ENCODE results near the gene MGMT. TPM values are rescaled to one million over a fixed set of nuclear protein-coding genes. Genes with fewer than 3 reads are reported as not detected.

The MGMT gene
- total and polyA plus RNA-seq, 4 donors, result 9.9 to 39.6 (median 23.2) TPM

DNA sequence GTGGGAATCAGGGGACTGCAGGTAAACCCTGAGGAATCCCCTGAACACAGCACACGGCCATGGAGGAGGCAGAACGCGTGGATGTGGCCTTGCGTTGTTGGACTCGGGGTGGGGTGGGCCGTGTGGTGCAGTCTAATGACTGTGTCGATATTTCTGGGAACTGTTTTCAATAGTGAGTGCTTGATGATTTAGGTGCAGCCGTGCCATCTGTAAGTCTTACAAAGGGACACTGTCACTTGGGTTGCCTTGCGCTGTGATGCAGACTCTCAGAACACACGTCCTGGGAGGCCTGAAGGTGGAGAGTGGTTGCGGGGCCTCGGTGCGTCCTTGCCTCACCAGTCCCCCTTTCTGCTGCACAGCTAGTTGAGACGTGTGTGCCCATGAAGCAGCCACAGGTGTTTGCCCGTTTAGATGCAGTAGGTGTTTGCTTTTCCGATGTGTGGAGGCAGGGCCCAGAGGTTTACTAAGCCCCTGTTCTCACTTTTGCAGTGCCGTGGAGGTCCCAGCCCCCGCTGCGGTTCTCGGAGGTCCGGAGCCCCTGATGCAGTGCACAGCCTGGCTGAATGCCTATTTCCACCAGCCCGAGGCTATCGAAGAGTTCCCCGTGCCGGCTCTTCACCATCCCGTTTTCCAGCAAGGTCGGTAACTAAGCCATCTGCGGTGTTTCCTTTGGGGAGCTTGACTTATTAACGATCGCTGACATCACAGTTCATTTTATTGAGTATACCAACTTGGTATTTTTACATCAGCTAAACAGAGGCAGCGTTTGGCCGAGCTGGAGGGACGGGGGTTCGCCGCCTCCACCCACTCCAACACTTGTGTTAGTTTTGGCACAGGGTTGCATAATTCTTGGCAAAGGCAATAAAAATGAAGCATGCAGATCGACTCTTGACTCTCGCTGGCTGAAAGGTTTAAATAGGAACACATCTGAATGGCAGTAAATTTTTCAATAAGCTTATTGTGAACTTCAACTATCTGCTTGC is 240.7 kb downstream of the MGMT start:
- DNase-seq (peak; percentile 47 to 71 (median 71)), ATAC-seq (ENCODE audit: insufficient read depth, low FRiP score) (no peak)
- Histone ChIP-seq H3K9me3 (ENCODE audit: control insufficient read depth in 4 of 4, insufficient read depth in 3 of 4, low read length in 3 of 4) (no peaks in the 10 kb centered on the region), H3K27ac (ENCODE audit: low read depth in 1 of 2, low read length in 1 of 2) (no peak overlapping the region), H3K4me3 (no peak overlapping the region), H3K27me3 (ENCODE audit: control insufficient read depth in 3 of 3, insufficient read depth in 3 of 3, low read length in 2 of 3) (no peaks in the 10 kb centered on the region), H3K36me3 (ENCODE audit: control insufficient read depth in 4 of 4, insufficient read depth in 4 of 4, low read length in 4 of 4) (peaks cover 0 to 5% (median 4%) of the 10 kb centered on the region in 4 donors), H3K9ac (ENCODE audit: insufficient read depth in 1 of 2, low read length in 2 of 2) (no peak overlapping the region), H3K4me1 (ENCODE audit: control insufficient read depth in 5 of 5, insufficient read depth in 5 of 5, low read length in 5 of 5) (peaks cover 0 to 13% (median 0%) of the 10 kb centered on the region in 5 donors)
- 75 to 87% methylated on average over 37 of the region's 37 CpGs for WGBS, 2 donors
- TF ChIP-seq, protein P1, sequence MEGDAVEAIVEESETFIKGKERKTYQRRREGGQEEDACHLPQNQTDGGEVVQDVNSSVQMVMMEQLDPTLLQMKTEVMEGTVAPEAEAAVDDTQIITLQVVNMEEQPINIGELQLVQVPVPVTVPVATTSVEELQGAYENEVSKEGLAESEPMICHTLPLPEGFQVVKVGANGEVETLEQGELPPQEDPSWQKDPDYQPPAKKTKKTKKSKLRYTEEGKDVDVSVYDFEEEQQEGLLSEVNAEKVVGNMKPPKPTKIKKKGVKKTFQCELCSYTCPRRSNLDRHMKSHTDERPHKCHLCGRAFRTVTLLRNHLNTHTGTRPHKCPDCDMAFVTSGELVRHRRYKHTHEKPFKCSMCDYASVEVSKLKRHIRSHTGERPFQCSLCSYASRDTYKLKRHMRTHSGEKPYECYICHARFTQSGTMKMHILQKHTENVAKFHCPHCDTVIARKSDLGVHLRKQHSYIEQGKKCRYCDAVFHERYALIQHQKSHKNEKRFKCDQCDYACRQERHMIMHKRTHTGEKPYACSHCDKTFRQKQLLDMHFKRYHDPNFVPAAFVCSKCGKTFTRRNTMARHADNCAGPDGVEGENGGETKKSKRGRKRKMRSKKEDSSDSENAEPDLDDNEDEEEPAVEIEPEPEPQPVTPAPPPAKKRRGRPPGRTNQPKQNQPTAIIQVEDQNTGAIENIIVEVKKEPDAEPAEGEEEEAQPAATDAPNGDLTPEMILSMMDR (IDR thresholded peaks at IDR 0.05; ENCODE audit: control extremely low read depth, extremely low read depth), result no peak

DNA sequence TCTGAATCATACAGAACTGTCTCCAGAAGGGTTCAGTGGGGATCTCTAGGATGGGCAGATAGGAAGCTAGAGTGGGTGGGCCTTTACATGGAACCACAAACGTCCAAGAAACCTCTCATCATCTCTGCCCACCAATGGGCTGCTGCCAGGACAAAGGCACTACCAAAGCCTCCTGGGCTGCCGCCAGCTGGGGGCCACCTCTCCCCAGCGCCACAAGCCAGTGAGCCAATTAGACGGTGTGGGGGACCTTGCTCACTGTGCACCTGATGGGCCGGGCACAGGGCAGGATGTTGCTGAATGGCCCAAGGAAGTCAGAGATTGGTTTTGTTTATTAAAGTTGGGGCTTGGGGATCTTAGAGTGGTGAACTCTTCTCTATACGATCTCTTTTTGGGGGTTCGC is 242.1 kb downstream of the MGMT start:
- WGBS, 2 donors, result 90 to 94% methylated on average over 7 of the region's 7 CpGs
- H3K27me3 ChIP-seq (ENCODE audit: control insufficient read depth in 3 of 3, insufficient read depth in 3 of 3, low read length in 2 of 3), result no peaks in the 10 kb centered on the region
- H3K27ac ChIP-seq (ENCODE audit: low read depth in 1 of 2, low read length in 1 of 2), result no peak overlapping the region
- no peak overlapping the region for H3K4me3 ChIP-seq
- no peaks in the 10 kb centered on the region for H3K9me3 ChIP-seq (ENCODE audit: control insufficient read depth in 4 of 4, insufficient read depth in 3 of 4, low read length in 3 of 4)
- H3K36me3 ChIP-seq (ENCODE audit: control insufficient read depth in 4 of 4, insufficient read depth in 4 of 4, low read length in 4 of 4), result peaks cover 0 to 5% (median 4%) of the 10 kb centered on the region in 4 donors
- no peak for DNase-seq
- peaks cover 0 to 13% (median 0%) of the 10 kb centered on the region in 5 donors for H3K4me1 ChIP-seq (ENCODE audit: control insufficient read depth in 5 of 5, insufficient read depth in 5 of 5, low read length in 5 of 5)
- no peak overlapping the region for H3K9ac ChIP-seq (ENCODE audit: insufficient read depth in 1 of 2, low read length in 2 of 2)
- no peak for ATAC-seq (ENCODE audit: insufficient read depth, low FRiP score)
- TF ChIP-seq, protein P1 (IDR thresholded peaks at IDR 0.05; ENCODE audit: control extremely low read depth, extremely low read depth), result no peak

DNA sequence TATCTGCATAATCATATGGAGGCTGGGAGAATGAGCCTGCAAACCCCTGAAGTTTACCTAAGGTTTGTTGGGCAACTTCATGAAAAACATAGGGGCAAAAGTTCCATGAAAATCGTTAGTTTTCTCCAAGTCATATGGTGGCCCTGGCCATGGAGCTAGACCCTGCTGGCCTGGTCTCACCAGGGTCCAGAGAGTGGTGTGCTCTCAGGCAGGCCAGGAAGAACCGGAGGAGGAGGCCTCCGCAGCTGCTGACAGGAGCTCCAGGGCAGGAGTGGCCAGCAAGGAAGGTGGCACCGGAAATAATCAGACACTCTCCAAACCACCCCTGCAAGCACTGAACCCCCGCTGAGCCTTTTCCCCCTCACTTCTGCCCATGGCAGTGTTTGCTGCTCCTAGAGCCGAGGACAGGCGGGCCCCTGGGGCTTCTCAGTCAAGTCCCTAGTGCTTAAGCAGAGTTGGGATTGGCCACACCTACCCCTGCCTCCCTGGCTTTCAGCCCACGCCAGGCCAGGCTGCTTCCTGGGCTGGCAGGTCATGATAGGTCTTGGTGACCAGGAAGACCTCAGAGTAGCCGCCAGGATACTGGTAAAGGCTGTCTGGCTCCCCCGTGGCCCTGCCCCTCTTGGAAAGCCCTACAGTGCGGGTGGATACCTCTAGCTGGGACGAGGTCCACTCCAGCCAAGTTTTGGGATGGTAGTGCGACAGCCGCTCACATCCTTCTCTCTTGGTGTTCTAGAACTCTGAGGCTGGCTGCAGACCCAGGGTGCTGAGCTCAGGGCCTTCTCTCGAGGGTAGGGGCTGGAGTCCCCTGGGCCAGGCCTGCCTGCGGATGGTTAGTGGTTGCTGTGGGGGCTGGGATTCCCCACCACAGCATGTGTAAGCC is 242.8 kb downstream of the MGMT start:
- H3K27me3 ChIP-seq (ENCODE audit: control insufficient read depth in 3 of 3, insufficient read depth in 3 of 3, low read length in 2 of 3), result no peaks in the 10 kb centered on the region
- peaks cover 0 to 5% (median 4%) of the 10 kb centered on the region in 4 donors for H3K36me3 ChIP-seq (ENCODE audit: control insufficient read depth in 4 of 4, insufficient read depth in 4 of 4, low read length in 4 of 4)
- no peaks in the 10 kb centered on the region for H3K9me3 ChIP-seq (ENCODE audit: control insufficient read depth in 4 of 4, insufficient read depth in 3 of 4, low read length in 3 of 4)
- no peak for DNase-seq
- no peak overlapping the region for H3K4me3 ChIP-seq
- no peak overlapping the region for H3K27ac ChIP-seq (ENCODE audit: low read depth in 1 of 2, low read length in 1 of 2)
- H3K9ac ChIP-seq (ENCODE audit: insufficient read depth in 1 of 2, low read length in 2 of 2), result no peak overlapping the region
- H3K4me1 ChIP-seq (ENCODE audit: control insufficient read depth in 5 of 5, insufficient read depth in 5 of 5, low read length in 5 of 5), result peaks cover 0 to 13% (median 0%) of the 10 kb centered on the region in 5 donors
- TF ChIP-seq, protein P1 (IDR thresholded peaks at IDR 0.05; ENCODE audit: control extremely low read depth, extremely low read depth), result no peak
- ATAC-seq (ENCODE audit: insufficient read depth, low FRiP score), result no peak
- 96% methylated on average over 16 of the region's 16 CpGs for WGBS, 2 donors
